ENCODE data around the gene ISCU.

The ISCU gene

GRCh38 chr12:108592033-108592909, 29.9 kb downstream of the ISCU start:
- DNase-seq, result no peak

- no peak for DNase-seq
These were observed 32.0 kb downstream of the ISCU start for GRCh38 chr12:108594323-108594903.

- no peak for DNase-seq
These were observed 32.7 kb downstream of the ISCU start for GRCh38 chr12:108594960-108595710.

GRCh38 chr12:108595711-108596647, 33.6 kb downstream of the ISCU start:
- DNase-seq, result no peak

- no peak for DNase-seq
These were observed 34.6 kb downstream of the ISCU start for GRCh38 chr12:108596854-108597558.

- no peak for DNase-seq
These were observed 35.4 kb downstream of the ISCU start, which contains the start of gene TMEM119 for GRCh38 chr12:108597559-108598471. TMEM119 (minus strand) TSS chr12:108598084; CDS start chr12:108592383, 5,701 bp downstream.

GRCh38 chr12:108598553-108599250, 36.3 kb downstream of the ISCU start:
- DNase-seq, result no peak

- DNase-seq, result no peak
These were observed 37.1 kb downstream of the ISCU start for GRCh38 chr12:108599541-108599940.

GRCh38 chr12:108599948-108600701, 37.7 kb downstream of the ISCU start:
- no peak for DNase-seq

GRCh38 chr12:108600702-108601007, 38.3 kb downstream of the ISCU start:
- no peak for DNase-seq

GRCh38 chr12:108602209-108602705, 39.9 kb downstream of the ISCU start:
- DNase-seq, result no peak

- no peak for DNase-seq
These were observed 40.7 kb downstream of the ISCU start for GRCh38 chr12:108602976-108603704.

GRCh38 chr12:108603743-108604142, 41.3 kb downstream of the ISCU start:
- DNase-seq, result no peak

GRCh38 chr12:108604208-108604941, 42.0 kb downstream of the ISCU start:
- DNase-seq, result no peak

GRCh38 chr12:108605000-108605689, 42.7 kb downstream of the ISCU start:
- DNase-seq, result no peak

GRCh38 chr12:108605690-108606406, 43.5 kb downstream of the ISCU start:
- DNase-seq, result no peak
